GM23248 (cell line): ENCODE measurements around the gene NHS.

Experiments
- EZH2 ChIP-seq: fragments of 200-600 bp; sonication (generic); IDR thresholded peaks from 2 replicates; pipeline ENCODE4 v1.6.1; 2018; ENCODE audit warnings: antibody characterized with exemption, mild to moderate bottlenecking; ENCODE audit not compliant: insufficient read depth, poor library complexity, severe bottlenecking
- EZH2phosphoT487 ChIP-seq: fragments of 200-600 bp; sonication (generic); IDR thresholded peaks from 2 replicates; pipeline ENCODE4 v1.6.1; 2018; ENCODE audit warnings: antibody characterized with exemption, moderate library complexity, mild to moderate bottlenecking, low read depth; ENCODE audit not compliant: insufficient read depth

- no peak for TF ChIP-seq EZH2
- no peak for TF ChIP-seq EZH2phosphoT487
These were observed 221.1 kb downstream of the NHS start for GRCh38 chrX:17596061-17596460.
